ENCODE data around the gene PGAM5.

Gene PGAM5

GRCh38 chr12:132710405-132711079, at the start of gene PGAM5:
TSS of gene PGAM5 (plus strand) at chr12:132710842. CDS start at chr12:132710877, 35 bp downstream.
- DNase-seq, result peak; percentile 65

- no peak for DNase-seq
These were observed 49.6 kb upstream of the PGAM5 start for GRCh38 chr12:132660996-132661395.

- no peak for DNase-seq
These were observed 48.7 kb upstream of the PGAM5 start for GRCh38 chr12:132661972-132662371.

GRCh38 chr12:132662901-132663755, 47.5 kb upstream of the PGAM5 start:
- DNase-seq, result no peak

GRCh38 chr12:132664206-132665148, 46.2 kb upstream of the PGAM5 start:
- DNase-seq, result no peak

GRCh38 chr12:132665149-132665491, 45.5 kb upstream of the PGAM5 start:
- no peak for DNase-seq

GRCh38 chr12:132665794-132666193, 44.8 kb upstream of the PGAM5 start:
- DNase-seq, result no peak

- DNase-seq, result no peak
These were observed 42.2 kb upstream of the PGAM5 start for GRCh38 chr12:132668191-132669088.

- no peak for DNase-seq
These were observed 41.3 kb upstream of the PGAM5 start for GRCh38 chr12:132669166-132669879.

- DNase-seq, result no peak
These were observed 38.5 kb upstream of the PGAM5 start for GRCh38 chr12:132672116-132672515.

- DNase-seq, result no peak
These were observed 38.0 kb upstream of the PGAM5 start for GRCh38 chr12:132672678-132673077.

GRCh38 chr12:132673288-132674179, 37.1 kb upstream of the PGAM5 start:
- no peak for DNase-seq

- DNase-seq, result no peak
These were observed 36.1 kb upstream of the PGAM5 start for GRCh38 chr12:132674561-132674960.

- no peak for DNase-seq
These were observed 34.7 kb upstream of the PGAM5 start for GRCh38 chr12:132675757-132676432.

GRCh38 chr12:132677492-132677891, 33.1 kb upstream of the PGAM5 start:
- no peak for DNase-seq

GRCh38 chr12:132685400-132685799, 25.2 kb upstream of the PGAM5 start:
- DNase-seq, result no peak

- DNase-seq, result no peak
These were observed 23.8 kb upstream of the PGAM5 start for GRCh38 chr12:132686825-132687210.

GRCh38 chr12:132687211-132688164, 23.2 kb upstream of the PGAM5 start, which contains the start of the genes POLE and PXMP2:
TSS of gene POLE (minus strand) at chr12:132687342. CDS start at chr12:132687315, 27 bp downstream.
TSS of gene PXMP2 (plus strand) at chr12:132687587. CDS start at chr12:132687671, 84 bp downstream.
- DNase-seq, result peak; percentile 93

Data from KG1 (cell line).